SK-N-SH treated with all-trans-retinoic acid at 6 μM for 48 hours (cell line): ENCODE data around the gene PTPRN2.

ENCODE experiments used
- ATAC-seq: fragments of 200-7000 bp; cut with Tn5 transposase; 3 replicates; pipeline ENCODE4 v1.9.1; 2020; ENCODE audit warnings: mild to moderate bottlenecking, moderate library complexity
- CREB5 ChIP-seq: fragments of 250-450 bp; sonication (Bioruptor Pico); IDR thresholded peaks from 2 replicates; pipeline ENCODE4 v1.5.1; 2020; ENCODE audit warnings: low read depth, mild to moderate bottlenecking, moderate library complexity
- CSRNP3 ChIP-seq: fragments of 250-450 bp; sonication (Bioruptor Pico); IDR thresholded peaks from 2 replicates; pipeline ENCODE4 v1.5.1; 2021; ENCODE audit warnings: mild to moderate bottlenecking, moderate library complexity
- ESRRG ChIP-seq: fragments of 250-450 bp; sonication (Bioruptor Pico); IDR thresholded peaks from 2 replicates; pipeline ENCODE4 v1.6.1; 2021; ENCODE audit warnings: mild to moderate bottlenecking
- GLIS3 ChIP-seq: fragments of 250-450 bp; sonication (Bioruptor Pico); IDR thresholded peaks from 2 replicates; pipeline ENCODE4 v1.5.0; 2020; ENCODE audit warnings: mild to moderate bottlenecking, moderate library complexity
- OSR1 ChIP-seq: fragments of 250-450 bp; sonication (Bioruptor Pico); IDR thresholded peaks from 2 replicates; pipeline ENCODE4 v1.8.0; 2022; ENCODE audit warnings: moderate library complexity, mild to moderate bottlenecking, inconsistent platforms
- PATZ1 ChIP-seq: fragments of 250-450 bp; sonication (Bioruptor Pico); IDR thresholded peaks from 2 replicates; pipeline ENCODE4 v1.8.0; 2020; ENCODE audit warnings: mild to moderate bottlenecking, moderate library complexity, borderline replicate concordance
- POU6F1 ChIP-seq: fragments of 250-450 bp; sonication (Bioruptor Pico); IDR thresholded peaks from 2 replicates; pipeline ENCODE4 v1.8.0; 2021; ENCODE audit warnings: low read depth, mild to moderate bottlenecking, moderate library complexity, borderline replicate concordance
- PPARA ChIP-seq: fragments of 250-450 bp; sonication (Bioruptor Pico); IDR thresholded peaks from 2 replicates; pipeline ENCODE4 v1.5.0; 2020; ENCODE audit warnings: mild to moderate bottlenecking, borderline replicate concordance
- RARB ChIP-seq: fragments of 250-450 bp; sonication (Bioruptor Pico); IDR thresholded peaks from 2 replicates; pipeline ENCODE4 v1.8.0; 2021; ENCODE audit warnings: mild to moderate bottlenecking, moderate library complexity
- SNAI2 ChIP-seq: fragments of 250-450 bp; sonication (Bioruptor Pico); IDR thresholded peaks from 2 replicates; pipeline ENCODE4 v1.5.0; 2020; ENCODE audit warnings: mild to moderate bottlenecking, moderate library complexity
- TCF4 ChIP-seq: fragments of 250-450 bp; sonication (Bioruptor Pico); IDR thresholded peaks from 2 replicates; pipeline ENCODE4 v1.8.0; 2021; ENCODE audit warnings: mild to moderate bottlenecking, moderate library complexity, borderline replicate concordance
- TOX ChIP-seq: fragments of 250-450 bp; sonication (Bioruptor Pico); IDR thresholded peaks from 2 replicates; pipeline ENCODE4 v1.8.0; 2021; ENCODE audit warnings: mild to moderate bottlenecking, moderate library complexity, borderline replicate concordance
- TSHZ2 ChIP-seq: fragments of 250-450 bp; sonication (Bioruptor Pico); IDR thresholded peaks from 2 replicates; pipeline ENCODE4 v1.5.0; 2020; ENCODE audit warnings: mild to moderate bottlenecking, moderate library complexity
- ZC3H10 ChIP-seq: fragments of 250-450 bp; sonication (Bioruptor Pico); IDR thresholded peaks from 2 replicates; pipeline ENCODE4 v1.5.1; 2021; ENCODE audit warnings: mild to moderate bottlenecking, moderate library complexity
- ZNF565 ChIP-seq: fragments of 450-650 bp; formaldehyde crosslinking; conservative IDR thresholded peaks from 2 replicates; pipeline ENCODE4 v1.5.0; 2020; ENCODE audit warnings: low read depth, mild to moderate bottlenecking, moderate library complexity

PTPRN2 gene

GRCh38 chr7:157865351-157866165 is 722.1 kb downstream of the PTPRN2 start:
- TF ChIP-seq CSRNP3 (CRISPR knock-in tag): no peak
- ATAC-seq: no peak

GRCh38 chr7:157864911-157865310 is 722.7 kb downstream of the PTPRN2 start:
- TF ChIP-seq GLIS3 (no peak), TSHZ2 (CRISPR knock-in tag) (no peak), OSR1 (CRISPR knock-in tag) (no peak), TCF4 (CRISPR knock-in tag) (no peak), ZC3H10 (CRISPR knock-in tag) (no peak), PPARA (no peak), ESRRG (CRISPR knock-in tag) (no peak), PATZ1 (CRISPR knock-in tag) (no peak), CREB5 (CRISPR knock-in tag) (no peak)
- ATAC-seq: no peak

GRCh38 chr7:157863906-157864810 is 723.5 kb downstream of the PTPRN2 start:
- TF ChIP-seq SNAI2 (CRISPR knock-in tag): no peak
- no peak for TF ChIP-seq CREB5 (CRISPR knock-in tag)
- no peak for TF ChIP-seq ZC3H10 (CRISPR knock-in tag)
- no peak for TF ChIP-seq TSHZ2 (CRISPR knock-in tag)
- TF ChIP-seq TCF4 (CRISPR knock-in tag): no peak
- TF ChIP-seq, all 23 proteins: peak for 0
- ATAC-seq: no peak

GRCh38 chr7:157863176-157863575 is 724.4 kb downstream of the PTPRN2 start:
- no peak; the same call in 2 of the 3 replicates for ATAC-seq
- TF ChIP-seq POU6F1 (CRISPR knock-in tag) (no peak), TOX (CRISPR knock-in tag) (no peak), ZNF565 (CRISPR knock-in tag) (no peak), RARB (no peak), CREB5 (CRISPR knock-in tag) (no peak), ESRRG (CRISPR knock-in tag) (no peak)
